Heart left ventricle (tissue), 16 donors: ENCODE measurements around the gene CDC37L1. TPM values are rescaled to one million over a fixed set of nuclear protein-coding genes. Genes with fewer than 3 reads are reported as not detected.

ENCODE experiments used
- ATAC-seq, 4 donors: fragments of 200-7000 bp; cut with Tn5 transposase; one replicate each; pipeline ENCODE4 v1.9.1; 2020 to 2022; ENCODE audit warnings: moderate library complexity in 4 of 4, mild to moderate bottlenecking in 3 of 4, moderate number of reproducible peaks in 1 of 4
- DNase-seq, 5 donors: peaks; one replicate each; pipeline ENCODE4 v3.0.0-alpha.2; 2020
- H3K27ac ChIP-seq, 12 donors: fragments of 200-600 bp; sonication (generic) in 4 of 12; one replicate each; pipeline versions ENCODE4 v1.5.0 to v1.8.0; 2016 to 2022; ENCODE audit warnings: mild to moderate bottlenecking in 2 of 12
- H3K27me3 ChIP-seq, 9 donors: fragments of 200-600 bp; sonication (generic) in 2 of 9; one replicate each; pipeline versions ENCODE4 v1.5.1 to v1.8.0; 2016 to 2022; ENCODE audit warnings: mild to moderate bottlenecking in 3 of 9
- H3K36me3 ChIP-seq, 9 donors: fragments of 200-600 bp; sonication (generic) in 2 of 9; one replicate each; pipeline versions ENCODE4 v1.5.0 to v1.8.0; 2018 to 2022; ENCODE audit warnings: mild to moderate bottlenecking in 2 of 9
- H3K4me1 ChIP-seq, 12 donors: fragments of 200-600 bp; sonication (generic) in 4 of 12; one replicate each; pipeline versions ENCODE4 v1.5.0 to v1.8.0; 2016 to 2022; ENCODE audit warnings: mild to moderate bottlenecking in 3 of 12
- H3K4me3 ChIP-seq, 12 donors: fragments of 200-600 bp; sonication (generic) in 4 of 12; one replicate each; pipeline versions ENCODE4 v1.5.0 to v1.8.0; 2017 to 2022; ENCODE audit warnings: mild to moderate bottlenecking in 9 of 12, moderate library complexity in 4 of 12
- H3K9me3 ChIP-seq, 12 donors: fragments of 200-600 bp; sonication (generic) in 4 of 12; one replicate each; pipeline versions ENCODE4 v1.5.0 to v1.8.0; 2016 to 2022; ENCODE audit warnings: mild to moderate bottlenecking in 1 of 12
- POLR2A ChIP-seq, 2 donors: fragments of 450-650 bp; IDR thresholded peaks; one replicate each; pipeline ENCODE4 v1.6.1; 2017; ENCODE audit warnings: antibody characterized with exemption in 2 of 2, mild to moderate bottlenecking in 2 of 2, moderate library complexity in 2 of 2
- WGBS, 4 donors: extraction: QIAGEN DNeasy Blood & Tissue Kit in 2 of 4; methylation state at CpG; one replicate each; pipeline versions ENCODE4 v1.1.5 to v1.1.7; 2013 to 2018; 5-methylcytosine and 5-hydroxymethylcytosine counted together
- intact Hi-C, 10 donors: fragments of 100-400 bp; cut with DNase I; formaldehyde crosslinking; loops; one replicate each; pipeline versions ENCODE4 v1.11.1 to v1.14.2; 2022
- polyA plus RNA-seq, 2 donors: library from polyadenylated mRNA; stranded (reverse); fragments of 200-250 nt; gene quantifications; one replicate each; pipeline ENCODE4 v1.2.3, GENCODE V29; 2013
- total RNA-seq, 9 donors: library from RNA; depleted of rRNA in 2 of 9; stranded (reverse); fragments of >200 nt in 2 of 9; fragmentation: NEBNext Ultra II Directional in 3 of 9; extraction: Animal tissue kit (Norgen Biotek cat#: 25700) in 3 of 9; gene quantifications; one replicate each; pipeline versions ENCODE4 v1.1.0 to v1.2.4, GENCODE V29; 2016 to 2023
- TF ChIP-seq, protein P1 (sequence below), 12 donors: fragments of 200-600 bp; sonication (generic) in 4 of 12; IDR thresholded peaks; one replicate each; pipeline versions ENCODE4 v1.5.0 to v1.8.0; 2018 to 2022; ENCODE audit warnings: antibody characterized with exemption in 12 of 12, mild to moderate bottlenecking in 5 of 12
- donor health status: ischemic (EF 13 %, LVEDD 7.1; RV severe dilation, severe dysfunction).
- donor health status: healthy with polysubstance abuse.
- donor health status: DM: no; HTN: yes; CAD: no.
- donor health status: DM: no; HTN: no; CAD: no.
- donor health status: ischemic (EF 25% LVEDD 6.9; RV normal size, moderate dysfunction).
- donor health status: ischemic (EF 25% LVEDD 5.7; RV mildly dilated, moderate dysfunction).
- donor health status: healthy.
- donor health status: DM: yes; HTN: yes; CAD: no.
- donor health status: ischemic (EF 35%, LVEDD 5.7; RV mildly dilated, moderate dysfunction).
- donor health status: nonischemic (EF 11% LVEDD 7.7; RV severe dilation, severe dysfunction).
- donor health status: DM: yes; HTN: yes; CAD: no.
- donor health status: PGD.
- donor health status: ischemic (EF 29% LVEDD 5.4; RV normal size, mild dysfunction).
- donor health status: nonischemic (EF 23%, LVEDD 6.1; RV moderate dilation, normal function).

CDC37L1 gene
- total and polyA plus RNA-seq, 11 donors, result 15.6 to 100 (median 34.9) TPM

DNA sequence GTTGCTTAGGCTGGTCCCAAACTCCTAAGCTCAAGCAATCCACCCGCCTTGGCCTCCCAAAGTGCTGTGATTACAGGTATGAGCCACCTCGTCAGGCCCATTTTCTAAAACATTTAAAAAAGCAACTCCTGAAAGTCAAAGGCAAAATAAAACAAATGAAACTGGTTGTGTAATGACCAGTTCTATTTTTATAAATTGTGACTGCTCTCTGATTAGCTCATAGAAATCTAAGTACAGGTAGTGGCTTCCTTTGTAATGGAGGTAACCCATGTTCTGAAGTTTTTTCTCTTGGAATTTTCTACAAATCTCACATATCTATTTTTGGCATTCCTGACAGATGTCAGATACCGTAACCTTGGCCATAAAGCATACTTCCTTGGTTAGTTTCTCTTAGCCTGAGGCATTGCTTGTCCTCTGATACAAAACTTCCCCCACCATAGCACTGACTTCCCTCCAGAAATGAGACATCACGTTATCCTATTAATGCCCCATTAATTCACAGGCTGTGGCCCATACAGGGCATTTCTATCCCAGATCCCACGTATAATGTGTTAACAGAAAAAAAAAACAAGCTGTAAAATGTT lies 75.7 kb downstream of the CDC37L1 start:
- Histone ChIP-seq H3K4me1 (peaks cover 0 to 15% (median 0%) of the 10 kb centered on the region in 12 donors), H3K9me3 (no peaks in the 10 kb centered on the region), H3K4me3 (no peak overlapping the region), H3K27ac (no peak overlapping the region), H3K36me3 (no peaks in the 10 kb centered on the region), H3K27me3 (no peaks in the 10 kb centered on the region)
- intact Hi-C loops, result loop anchor here in 5 of 10 donors (5.0 to 10.0 kb wide), 5 partner anchors 42 to 842 kb away; no protein-coding TSS in a partner anchor
- DNase-seq (no peak), ATAC-seq (no peak)
- 62 to 70% (median 65%) methylated on average over 5 of the region's 5 CpGs for WGBS, 4 donors
- TF ChIP-seq, protein P1, sequence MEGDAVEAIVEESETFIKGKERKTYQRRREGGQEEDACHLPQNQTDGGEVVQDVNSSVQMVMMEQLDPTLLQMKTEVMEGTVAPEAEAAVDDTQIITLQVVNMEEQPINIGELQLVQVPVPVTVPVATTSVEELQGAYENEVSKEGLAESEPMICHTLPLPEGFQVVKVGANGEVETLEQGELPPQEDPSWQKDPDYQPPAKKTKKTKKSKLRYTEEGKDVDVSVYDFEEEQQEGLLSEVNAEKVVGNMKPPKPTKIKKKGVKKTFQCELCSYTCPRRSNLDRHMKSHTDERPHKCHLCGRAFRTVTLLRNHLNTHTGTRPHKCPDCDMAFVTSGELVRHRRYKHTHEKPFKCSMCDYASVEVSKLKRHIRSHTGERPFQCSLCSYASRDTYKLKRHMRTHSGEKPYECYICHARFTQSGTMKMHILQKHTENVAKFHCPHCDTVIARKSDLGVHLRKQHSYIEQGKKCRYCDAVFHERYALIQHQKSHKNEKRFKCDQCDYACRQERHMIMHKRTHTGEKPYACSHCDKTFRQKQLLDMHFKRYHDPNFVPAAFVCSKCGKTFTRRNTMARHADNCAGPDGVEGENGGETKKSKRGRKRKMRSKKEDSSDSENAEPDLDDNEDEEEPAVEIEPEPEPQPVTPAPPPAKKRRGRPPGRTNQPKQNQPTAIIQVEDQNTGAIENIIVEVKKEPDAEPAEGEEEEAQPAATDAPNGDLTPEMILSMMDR (IDR thresholded peaks at IDR 0.05), result no peak
- no peak for TF ChIP-seq POLR2A (IDR thresholded peaks at IDR 0.05)

DNA sequence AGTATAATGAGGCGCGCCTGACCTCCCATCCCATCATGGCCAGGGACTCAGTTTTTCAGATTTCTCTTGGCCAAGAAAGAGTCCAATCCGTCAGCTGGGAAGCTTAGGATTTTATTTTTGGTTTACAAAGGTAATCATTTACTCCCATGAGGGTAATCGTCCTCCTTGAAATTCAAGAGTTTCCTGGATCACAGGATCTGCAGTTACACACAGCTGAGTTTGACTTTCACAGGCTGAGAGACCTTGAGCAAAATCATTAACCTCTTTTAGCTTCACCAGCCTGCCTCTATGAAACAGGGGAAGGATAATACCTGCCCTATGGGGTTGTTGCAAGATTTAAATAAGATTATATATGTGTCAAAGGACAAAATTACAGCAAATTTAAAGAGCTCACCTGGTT lies 77.1 kb downstream of the CDC37L1 start:
- TF ChIP-seq POLR2A (IDR thresholded peaks at IDR 0.05), result no peak
- TF ChIP-seq, protein P1 (IDR thresholded peaks at IDR 0.05), result no peak
- Histone ChIP-seq H3K36me3 (no peaks in the 10 kb centered on the region), H3K27me3 (no peaks in the 10 kb centered on the region), H3K4me1 (peaks cover 0 to 21% (median 0%) of the 10 kb centered on the region in 12 donors), H3K9me3 (no peaks in the 10 kb centered on the region), H3K27ac (no peak overlapping the region), H3K4me3 (no peak overlapping the region)
- intact Hi-C loops, result loop anchor here in 5 of 10 donors (5.0 to 10.0 kb wide), 5 partner anchors 41 to 841 kb away; no protein-coding TSS in a partner anchor
- 52 to 61% (median 58%) methylated on average over 4 of the region's 4 CpGs for WGBS, 4 donors
- no peak for ATAC-seq
- DNase-seq, result no peak

Other genes with a start within 250 kb of the CDC37L1 start
- gene SLC1A1, start 189.1 kb upstream of the CDC37L1 start, total RNA-seq, result 1 to 10 TPM; 1.1 to 4.6 (median 2.1) TPM
- 1 to 10 TPM; 1.0 to 1.5 TPM for gene SLC1A1, start 189.1 kb upstream of the CDC37L1 start, polyA plus RNA-seq
- gene PLPP6, start 17.3 kb upstream of the CDC37L1 start, total RNA-seq, result 1 to 10 TPM; 2.4 to 5.4 (median 3.6) TPM
- gene PLPP6, start 17.3 kb upstream of the CDC37L1 start, polyA plus RNA-seq, result 1 to 10 TPM; 1.0 to 2.6 TPM
- 1 to 10 TPM in 3 of 9 donors, under 1 TPM in 5, not detected in 1; 0.37 to 2.1 (median 0.59) TPM for gene SPATA6L, start 13.1 kb upstream of the CDC37L1 start, total RNA-seq
- gene SPATA6L, start 13.1 kb upstream of the CDC37L1 start, polyA plus RNA-seq, result under 1 TPM; 0.14 to 0.23 TPM
- 100 to 1,000 TPM; 117 to 231 (median 159) TPM for gene AK3, start 61.6 kb downstream of the CDC37L1 start, total RNA-seq
- 10 to 100 TPM; 47.8 to 49.1 TPM for gene AK3, start 61.6 kb downstream of the CDC37L1 start, polyA plus RNA-seq
- 10 to 100 TPM in 1 of 9 donors, 1 to 10 TPM in 8; 5.1 to 10.1 (median 7.2) TPM for gene RCL1, start 113.4 kb downstream of the CDC37L1 start, total RNA-seq
- 10 to 100 TPM in 1 of 2 donors, 1 to 10 TPM in 1; 3.8 to 11.3 TPM for gene RCL1, start 113.4 kb downstream of the CDC37L1 start, polyA plus RNA-seq